Ovary (tissue), 3 donors: ENCODE results near the gene PPIC.

Experiments used
- POLR2A ChIP-seq: fragments of 450-650 bp; IDR thresholded peaks from one replicate; pipeline ENCODE4 v1.6.1; 2017; ENCODE audit warnings: antibody characterized with exemption, mild to moderate bottlenecking, moderate library complexity
- TF ChIP-seq, protein P1 (sequence below), 3 donors: fragments of 450-650 bp in 2 of 3; fragments of 200-600 bp in 1 of 3; IDR thresholded peaks; one replicate each; pipeline versions ENCODE4 v1.5.1 to v1.8.0; 2016 to 2022; ENCODE audit warnings: antibody characterized with exemption in 3 of 3, mild to moderate bottlenecking in 1 of 3
- donor health status: DM: no; HTN: no; CAD: no.

- TF ChIP-seq, protein P1, sequence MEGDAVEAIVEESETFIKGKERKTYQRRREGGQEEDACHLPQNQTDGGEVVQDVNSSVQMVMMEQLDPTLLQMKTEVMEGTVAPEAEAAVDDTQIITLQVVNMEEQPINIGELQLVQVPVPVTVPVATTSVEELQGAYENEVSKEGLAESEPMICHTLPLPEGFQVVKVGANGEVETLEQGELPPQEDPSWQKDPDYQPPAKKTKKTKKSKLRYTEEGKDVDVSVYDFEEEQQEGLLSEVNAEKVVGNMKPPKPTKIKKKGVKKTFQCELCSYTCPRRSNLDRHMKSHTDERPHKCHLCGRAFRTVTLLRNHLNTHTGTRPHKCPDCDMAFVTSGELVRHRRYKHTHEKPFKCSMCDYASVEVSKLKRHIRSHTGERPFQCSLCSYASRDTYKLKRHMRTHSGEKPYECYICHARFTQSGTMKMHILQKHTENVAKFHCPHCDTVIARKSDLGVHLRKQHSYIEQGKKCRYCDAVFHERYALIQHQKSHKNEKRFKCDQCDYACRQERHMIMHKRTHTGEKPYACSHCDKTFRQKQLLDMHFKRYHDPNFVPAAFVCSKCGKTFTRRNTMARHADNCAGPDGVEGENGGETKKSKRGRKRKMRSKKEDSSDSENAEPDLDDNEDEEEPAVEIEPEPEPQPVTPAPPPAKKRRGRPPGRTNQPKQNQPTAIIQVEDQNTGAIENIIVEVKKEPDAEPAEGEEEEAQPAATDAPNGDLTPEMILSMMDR (IDR thresholded peaks at IDR 0.05) = no peak
- no peak for TF ChIP-seq POLR2A
Measured at GRCh38 chr5:123007182-123007581, 29.3 kb downstream of the PPIC start.
